Spleen (tissue), 7 donors: Measurements from ENCODE around the gene TSPAN8.

Experiments used
- CTCF ChIP-seq, 11 experiments: fragments of 200-600 bp in 7 of 11; fragments of 450-650 bp in 4 of 11; sonication (generic) in 4 of 11; IDR thresholded peaks in 8 of 11; conservative IDR thresholded peaks in 3 of 11; 1 replicate in 7 of 11; 2 replicates in 4 of 11; pipeline versions ENCODE4 v1.4.0 to v1.8.0; 2016 to 2021; ENCODE audit warnings: antibody characterized with exemption in 11 of 11, inconsistent platforms in 4 of 11, mild to moderate bottlenecking in 1 of 11
- POLR2A ChIP-seq, 3 donors: fragments of 450-650 bp; IDR thresholded peaks; one replicate each; pipeline ENCODE4 v1.5.1; 2017; ENCODE audit warnings: antibody characterized with exemption in 3 of 3, mild to moderate bottlenecking in 1 of 3
- donor health status: DM: no; HTN: no; CAD: no; lungs with moderate emphysema.
- donor health status: DM: no; HTN: no; CAD: no.
- donor health status: DM: no; HTN: no; CAD: no.

GRCh38 chr12:71142016-71142415, 15.8 kb downstream of the TSPAN8 start:
- no peak for TF ChIP-seq CTCF (IDR thresholded peaks at IDR 0.05 in 8 of 11, conservative IDR thresholded peaks at IDR 0.05 in 3 of 11)
- TF ChIP-seq POLR2A (IDR thresholded peaks at IDR 0.05) = no peak
